Erythroblast (primary cell): ENCODE results near the gene TMEM131L.

Experiments used
- DNase-seq, 2 experiments: peaks; one replicate each; lab custom pipeline; 2025; lab: John Stamatoyannopoulos, UW
- GATA1 ChIP-seq: IDR thresholded peaks from 2 replicates; pipeline ENCODE4 v1.6.1; 2011; ENCODE audit warnings: low read depth, mild to moderate bottlenecking, control low read depth, low read length, moderate library complexity
- POLR2A ChIP-seq: IDR thresholded peaks from 2 replicates; pipeline ENCODE4 v1.6.1; 2011; ENCODE audit warnings: mild to moderate bottlenecking, low read length

TMEM131L gene

GRCh38 chr4:153512952-153513500, 46.9 kb downstream of the TMEM131L start:
- no peak for TF ChIP-seq POLR2A
- no peak for TF ChIP-seq GATA1
- DNase-seq, result no peak

DNA sequence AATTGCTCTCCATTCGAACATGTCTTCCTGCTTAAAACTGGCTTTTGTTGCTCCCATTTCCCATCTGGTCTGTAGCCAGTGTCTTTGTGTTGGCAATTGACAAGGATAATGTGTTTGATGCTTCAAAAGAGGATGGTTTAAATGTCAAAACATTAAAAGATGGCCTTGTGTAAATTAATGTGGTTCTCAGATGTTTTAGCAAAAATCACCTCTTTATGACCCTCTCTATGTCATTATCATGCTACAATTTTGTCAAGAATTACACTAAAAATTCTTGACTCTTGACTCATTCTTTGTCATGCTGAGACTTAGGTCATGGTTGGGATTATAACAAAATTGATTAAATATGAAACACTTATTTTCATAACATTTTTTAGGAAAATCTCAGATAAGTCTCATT, 47.4 kb downstream of the TMEM131L start:
- no peak for TF ChIP-seq GATA1
- no peak for TF ChIP-seq POLR2A
- DNase-seq, result no peak

GRCh38 chr4:153514001-153514526, 47.9 kb downstream of the TMEM131L start:
- no peak for TF ChIP-seq POLR2A
- no peak for TF ChIP-seq GATA1
- DNase-seq, result no peak

- DNase-seq, result no peak
Observed at GRCh38 chr4:153514688-153515426, 48.7 kb downstream of the TMEM131L start.

DNA sequence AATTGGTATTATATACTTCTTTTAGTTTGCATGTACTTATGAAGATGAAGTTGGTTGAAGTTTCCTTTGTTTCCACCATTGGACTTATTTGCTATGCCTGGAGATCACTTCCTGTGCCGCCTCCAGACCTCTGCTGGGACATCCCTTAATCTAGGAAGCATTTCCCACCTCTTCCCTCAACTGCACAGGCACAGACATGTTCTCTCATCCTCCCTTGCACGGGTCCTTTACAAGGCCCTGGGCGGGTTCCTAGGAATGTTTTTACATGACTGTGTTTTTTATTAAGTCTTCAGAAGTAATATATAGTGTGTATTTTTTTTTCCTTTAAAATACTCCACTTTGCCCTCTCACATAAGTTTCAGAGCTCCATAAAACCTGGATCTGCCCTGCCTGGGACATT, 51.0 kb downstream of the TMEM131L start:
- TF ChIP-seq POLR2A (no peak), GATA1 (no peak)
- no peak for DNase-seq

More at GRCh38 chr4:153514688-153515426, 48.7 kb downstream of the TMEM131L start:
- TF ChIP-seq POLR2A, result no peak

DNA sequence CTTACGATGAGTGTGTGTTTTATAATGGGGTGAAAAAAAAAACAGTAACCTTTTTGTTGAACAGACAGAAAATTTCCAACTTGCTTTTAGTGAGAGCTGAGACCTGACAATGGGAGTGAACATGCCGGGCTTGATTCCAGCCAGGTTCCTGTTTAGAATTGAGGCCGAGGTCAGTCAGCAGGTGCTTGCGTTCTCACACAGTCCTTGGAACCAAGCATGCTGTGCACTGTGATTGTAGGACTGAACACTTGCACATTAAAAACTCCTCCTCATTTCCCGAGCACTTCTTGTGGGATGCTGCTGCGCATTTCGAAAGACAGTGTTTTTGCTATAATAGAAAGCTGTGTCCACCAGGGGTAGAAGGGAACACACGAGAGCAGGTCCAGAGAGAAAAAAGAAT, 51.8 kb downstream of the TMEM131L start:
- DNase-seq, result no peak

DNA sequence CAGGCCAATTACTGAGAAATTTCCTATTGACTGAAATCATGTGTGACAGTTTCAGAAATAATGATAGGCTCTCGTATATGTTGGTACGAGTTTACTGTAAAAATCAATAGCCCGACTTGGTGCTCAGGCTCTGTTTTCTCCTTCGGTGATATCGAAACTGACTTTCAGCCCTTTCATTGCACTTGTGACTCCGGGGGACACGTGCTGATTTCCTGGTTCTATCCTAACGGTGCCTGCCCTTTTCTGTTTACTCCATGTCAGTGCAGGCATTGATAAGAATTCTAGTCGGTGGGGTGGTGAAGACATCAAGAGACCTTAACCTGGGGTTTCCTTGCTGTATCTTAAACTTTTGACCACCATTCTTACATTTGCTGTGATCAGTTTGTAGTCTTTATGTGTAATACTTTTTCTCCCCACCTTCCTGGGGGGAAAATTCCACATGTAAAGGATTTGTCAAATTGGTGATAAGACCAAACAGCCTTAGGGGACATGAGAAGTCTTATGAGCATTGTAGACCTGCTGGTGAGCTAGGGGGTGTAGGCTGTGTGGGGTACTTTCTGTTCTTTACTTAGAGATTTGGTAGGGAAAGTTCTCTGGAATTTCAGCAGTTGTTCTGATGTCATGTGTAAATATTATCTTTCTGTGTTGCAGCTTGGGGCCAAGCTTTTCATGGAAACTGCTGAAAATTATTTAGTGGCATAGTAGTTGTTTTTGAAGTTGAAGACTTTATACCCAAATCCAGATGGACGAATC, 52.7 kb downstream of the TMEM131L start:
- peak; percentile 30 to 36 for DNase-seq
- TF ChIP-seq POLR2A, result no peak
- no peak for TF ChIP-seq GATA1

More for the DNA sequence above, 51.8 kb downstream of the TMEM131L start:
- TF ChIP-seq GATA1, result no peak
- no peak for TF ChIP-seq POLR2A

GRCh38 chr4:153519687-153520086, 53.5 kb downstream of the TMEM131L start:
- TF ChIP-seq GATA1, result no peak
- no peak for TF ChIP-seq POLR2A
- DNase-seq, result no peak

DNA sequence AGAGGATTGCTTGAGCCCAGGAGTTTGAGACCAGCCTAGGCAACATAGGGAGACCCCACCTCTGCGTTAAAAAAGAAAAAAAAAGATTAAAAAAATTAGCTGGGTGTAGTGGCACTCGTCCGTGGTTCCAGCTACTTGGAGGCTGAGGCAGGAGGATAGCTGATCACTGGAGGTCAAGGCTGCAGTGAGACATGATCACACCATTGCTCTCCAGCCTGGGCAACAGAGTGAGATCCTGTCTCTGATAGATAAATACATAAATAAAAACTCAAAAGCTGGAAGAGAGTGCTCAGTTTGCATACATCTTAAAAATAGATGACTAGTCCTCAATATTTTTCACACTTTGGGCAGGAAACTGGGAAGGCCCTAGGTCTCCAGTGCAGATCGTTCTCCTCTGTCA, 54.1 kb downstream of the TMEM131L start:
- DNase-seq, result no peak
- TF ChIP-seq GATA1 (no peak), POLR2A (no peak)

DNA sequence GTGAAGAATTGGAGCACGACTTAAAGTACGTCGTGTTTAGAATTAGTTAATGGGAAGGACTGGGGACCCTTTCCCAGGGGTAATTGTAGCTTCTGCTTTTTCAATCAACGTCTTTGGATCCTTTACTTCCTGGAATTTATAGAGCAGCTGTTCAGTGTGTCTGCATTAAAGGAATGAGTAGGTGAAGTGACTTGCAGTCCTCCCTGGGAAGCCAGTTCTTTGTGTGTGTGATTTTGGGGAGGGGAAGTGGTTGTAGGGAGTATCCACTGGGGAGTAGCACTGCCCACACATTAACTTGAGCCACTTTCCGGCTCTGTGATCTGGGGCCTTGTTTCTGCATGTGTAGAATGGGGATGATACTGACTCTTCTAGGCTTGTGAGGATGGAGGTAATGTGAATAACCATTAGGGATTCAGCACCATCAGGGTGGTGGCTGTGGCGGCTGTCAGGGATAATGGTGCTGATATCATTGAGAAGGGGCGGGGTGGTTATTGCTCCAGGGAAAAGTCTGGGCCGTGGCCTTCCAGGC, 54.7 kb downstream of the TMEM131L start:
- DNase-seq, result no peak
- TF ChIP-seq GATA1 (no peak), POLR2A (no peak)

GRCh38 chr4:153521478-153521877, 55.3 kb downstream of the TMEM131L start:
- DNase-seq, result no peak
- TF ChIP-seq POLR2A (no peak), GATA1 (no peak)

DNA sequence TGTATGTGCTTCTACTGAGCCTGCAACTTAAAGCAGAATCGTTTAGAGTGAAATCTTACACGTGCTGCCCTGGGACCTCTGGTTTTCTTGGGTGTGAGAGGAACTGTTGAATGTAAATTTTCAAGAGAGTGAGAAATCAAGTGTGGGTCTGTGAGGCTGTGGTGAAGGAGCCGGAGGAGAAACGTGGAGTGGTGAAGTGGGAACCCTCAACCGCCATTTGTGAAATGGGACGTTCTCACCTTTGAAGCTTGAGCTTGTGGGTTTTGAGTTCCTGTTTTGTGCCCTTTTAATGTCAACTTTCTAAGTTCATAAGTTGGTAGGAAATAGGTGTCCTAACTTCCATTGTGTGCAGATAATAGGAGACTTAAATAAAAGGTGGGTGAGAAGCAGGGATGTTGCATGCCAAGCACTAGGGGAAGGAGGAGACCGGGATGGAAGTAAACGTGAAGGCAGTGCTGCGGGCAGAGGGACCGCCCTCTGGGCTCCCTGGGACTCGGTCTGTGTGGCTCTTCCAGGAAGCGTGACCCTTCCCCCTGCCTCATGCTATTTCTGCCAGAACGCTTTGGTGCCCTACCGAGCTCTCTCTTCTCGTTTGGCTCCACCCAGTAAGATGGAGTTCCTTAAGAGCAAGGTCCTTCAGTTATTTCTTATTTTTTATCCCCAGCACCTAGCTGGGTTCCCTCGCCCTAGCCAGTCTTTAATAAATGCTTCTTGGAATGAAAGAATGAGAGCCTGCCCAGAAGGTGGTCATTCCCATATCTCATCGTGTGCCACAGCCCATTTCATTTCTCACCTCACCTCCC, 56.0 kb downstream of the TMEM131L start:
- DNase-seq, result no peak
- TF ChIP-seq GATA1 (no peak), POLR2A (no peak)

DNA sequence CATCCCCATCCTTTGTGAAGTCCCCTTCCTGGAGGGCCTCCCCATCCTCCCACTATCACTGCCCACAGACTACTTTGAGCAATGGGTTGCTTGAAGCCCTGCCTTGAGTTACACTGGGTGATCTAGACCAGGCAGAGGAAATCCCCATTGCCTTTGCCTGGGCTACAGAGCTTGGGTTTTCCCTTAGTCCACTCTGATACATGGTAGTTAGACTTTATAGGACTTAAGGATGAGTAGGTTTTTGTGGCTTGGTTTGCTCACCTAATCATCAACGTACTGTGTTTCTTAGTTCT, 56.6 kb downstream of the TMEM131L start:
- no peak for DNase-seq
- no peak for TF ChIP-seq POLR2A
- no peak for TF ChIP-seq GATA1

- TF ChIP-seq POLR2A (no peak), GATA1 (no peak)
- no peak for DNase-seq
Observed at GRCh38 chr4:153523164-153523796, 57.1 kb downstream of the TMEM131L start.
